A204.1 (cell line): ENCODE results near the gene TAS1R3.

Experiments used
- FAIRE-seq: peaks from 2 replicates; lab custom pipeline; 2012; peaks lifted over from hg19 to GRCh38; lab: Jason Lieb, UNC

Gene TAS1R3

GRCh38 chr1:1331068-1331965 is at the start of gene TAS1R3:
TAS1R3 (plus strand) TSS chr1:1331280; CDS start chr1:1331346, 66 bp downstream.
- no peak for FAIRE-seq

GRCh38 chr1:1281533-1282321 is 49.4 kb upstream of the TAS1R3 start:
- FAIRE-seq = no peak

- no peak for FAIRE-seq
Measured at GRCh38 chr1:1282998-1283397, 48.1 kb upstream of the TAS1R3 start.

GRCh38 chr1:1283821-1284220 is 47.3 kb upstream of the TAS1R3 start:
- FAIRE-seq = no peak

- no peak for FAIRE-seq
Measured at GRCh38 chr1:1284221-1285101, 46.6 kb upstream of the TAS1R3 start.

GRCh38 chr1:1285102-1285571 is 45.9 kb upstream of the TAS1R3 start:
- FAIRE-seq = no peak

GRCh38 chr1:1285611-1286311 is 45.3 kb upstream of the TAS1R3 start:
- no peak for FAIRE-seq

GRCh38 chr1:1286313-1287261 is 44.5 kb upstream of the TAS1R3 start:
- no peak for FAIRE-seq

GRCh38 chr1:1287288-1288110 is 43.6 kb upstream of the TAS1R3 start:
- FAIRE-seq = no peak

GRCh38 chr1:1290238-1290731 is 40.8 kb upstream of the TAS1R3 start:
- no peak for FAIRE-seq

- no peak for FAIRE-seq
Measured at GRCh38 chr1:1291023-1291528, 40.0 kb upstream of the TAS1R3 start.

- FAIRE-seq = no peak
Measured at GRCh38 chr1:1291548-1292441, 39.3 kb upstream of the TAS1R3 start.

- FAIRE-seq = no peak
Measured at GRCh38 chr1:1292442-1292779, 38.7 kb upstream of the TAS1R3 start.

- no peak for FAIRE-seq
Measured at GRCh38 chr1:1292851-1293250, 38.2 kb upstream of the TAS1R3 start.

- FAIRE-seq = no peak
Measured at GRCh38 chr1:1293263-1294249, 37.5 kb upstream of the TAS1R3 start.

- FAIRE-seq = no peak
Measured at GRCh38 chr1:1294250-1294890, 36.7 kb upstream of the TAS1R3 start.
